Measurements from ENCODE around the gene SELENOV.
A peak's percentile ranks its signal among the peaks of the same experiment; 100 is the strongest.

SELENOV gene

DNA sequence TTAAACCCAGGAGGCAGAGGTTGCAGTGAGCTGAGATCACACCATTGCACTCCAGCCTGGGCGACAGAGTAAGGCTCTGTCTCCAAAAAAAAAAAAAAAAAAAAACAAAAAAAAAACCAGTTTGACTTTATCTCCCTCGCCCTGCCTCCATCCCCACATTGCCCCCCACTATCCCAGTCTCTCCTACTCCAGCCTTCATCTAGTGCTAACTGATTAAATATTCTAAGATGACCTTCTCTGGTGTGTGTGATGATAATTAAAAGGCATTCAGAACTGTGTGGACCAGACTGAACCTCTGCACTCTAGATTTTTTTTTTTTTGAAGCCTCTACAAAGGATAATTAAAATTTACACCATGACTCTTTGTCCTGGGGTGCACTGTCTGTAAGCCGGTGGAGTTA lies 22.2 kb upstream of the SELENOV start:
- DNase-seq (ENCODE audit: low spot score): no peak

DNA sequence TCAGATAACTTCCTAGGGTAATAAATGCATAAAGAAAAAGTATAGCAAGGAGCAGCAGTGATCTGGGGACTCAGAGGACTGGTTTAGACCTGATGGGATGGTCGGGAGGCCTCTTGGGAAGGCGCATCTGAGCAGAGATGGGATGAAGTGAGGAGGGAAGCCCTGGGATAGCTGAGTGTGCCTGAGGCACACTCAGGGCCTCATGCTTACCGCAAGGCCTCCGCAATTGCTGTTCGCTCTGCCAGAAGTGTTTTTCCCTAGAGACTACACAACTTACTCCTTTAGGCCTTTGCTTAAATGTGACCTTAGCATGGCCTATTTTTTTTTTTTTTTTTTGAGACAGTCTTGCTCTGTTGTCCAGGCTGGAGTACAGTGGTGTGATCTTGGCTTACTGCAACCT lies 20.3 kb upstream of the SELENOV start:
- no peak for DNase-seq (ENCODE audit: low spot score)

DNA sequence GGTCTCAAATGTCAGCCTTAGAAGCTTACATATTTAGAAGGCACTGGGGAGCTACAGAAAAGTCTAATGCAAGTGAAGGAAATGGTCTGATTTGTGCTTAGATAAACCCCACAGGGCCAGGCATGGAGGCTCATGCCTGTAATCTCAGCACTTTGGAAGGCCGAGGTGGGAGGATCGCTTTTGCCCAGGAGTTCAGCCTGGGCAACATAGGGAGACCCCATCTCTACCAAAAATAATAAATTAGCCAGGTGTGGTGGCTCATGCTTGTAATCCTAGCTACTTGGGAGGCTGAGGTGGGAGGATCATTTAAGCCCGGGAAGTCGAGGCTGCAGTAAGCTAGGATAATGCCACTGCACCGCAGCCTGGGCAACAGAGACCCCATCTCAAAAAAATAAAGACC lies 18.9 kb upstream of the SELENOV start:
- no peak for DNase-seq (ENCODE audit: low spot score)

GRCh38 chr19:39497701-39497995 lies 17.3 kb upstream of the SELENOV start:
- no peak for DNase-seq (ENCODE audit: low spot score)

GRCh38 chr19:39497996-39498797 lies 16.7 kb upstream of the SELENOV start:
- peak; percentile 81 for DNase-seq (ENCODE audit: low spot score)

DNA sequence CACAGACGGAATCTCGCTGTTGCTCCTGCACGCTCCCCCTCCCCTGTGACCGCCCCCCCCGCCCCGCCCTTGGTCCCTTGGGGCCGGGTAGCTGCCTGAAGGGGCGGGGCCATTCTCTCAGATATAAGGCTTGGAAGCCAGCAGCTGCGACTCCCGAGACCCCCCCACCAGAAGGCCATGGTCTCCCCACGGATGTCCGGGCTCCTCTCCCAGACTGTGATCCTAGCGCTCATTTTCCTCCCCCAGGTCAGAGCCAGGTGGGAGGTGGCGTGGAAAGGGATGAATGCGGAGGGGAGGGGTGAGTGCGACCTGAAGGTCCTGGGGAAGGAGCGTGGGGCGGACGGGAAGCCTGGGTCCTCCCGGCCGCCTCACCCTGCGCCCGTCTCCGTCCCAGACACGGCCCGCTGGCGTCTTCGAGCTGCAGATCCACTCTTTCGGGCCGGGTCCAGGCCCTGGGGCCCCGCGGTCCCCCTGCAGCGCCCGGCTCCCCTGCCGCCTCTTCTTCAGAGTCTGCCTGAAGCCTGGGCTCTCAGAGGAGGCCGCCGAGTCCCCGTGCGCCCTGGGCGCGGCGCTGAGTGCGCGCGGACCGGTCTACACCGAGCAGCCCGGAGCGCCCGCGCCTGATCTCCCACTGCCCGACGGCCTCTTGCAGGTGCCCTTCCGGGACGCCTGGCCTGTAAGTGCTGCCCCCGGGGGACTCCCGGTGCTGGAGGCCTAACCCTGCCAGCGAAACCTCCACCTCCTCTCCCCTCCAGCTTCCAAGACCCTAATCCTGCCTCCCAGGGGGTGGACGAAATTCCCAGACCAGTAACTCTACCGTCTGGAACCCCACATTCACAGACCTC lies 15.9 kb upstream of the SELENOV start, which contains the start of gene DLL3:
Gene DLL3, plus strand, starts transcription at position 150 of the 845 bp plus-strand sequence. Its CDS starts 28 bp downstream, at position 178.
- peak; percentile 45 for DNase-seq (ENCODE audit: low spot score)

DNA sequence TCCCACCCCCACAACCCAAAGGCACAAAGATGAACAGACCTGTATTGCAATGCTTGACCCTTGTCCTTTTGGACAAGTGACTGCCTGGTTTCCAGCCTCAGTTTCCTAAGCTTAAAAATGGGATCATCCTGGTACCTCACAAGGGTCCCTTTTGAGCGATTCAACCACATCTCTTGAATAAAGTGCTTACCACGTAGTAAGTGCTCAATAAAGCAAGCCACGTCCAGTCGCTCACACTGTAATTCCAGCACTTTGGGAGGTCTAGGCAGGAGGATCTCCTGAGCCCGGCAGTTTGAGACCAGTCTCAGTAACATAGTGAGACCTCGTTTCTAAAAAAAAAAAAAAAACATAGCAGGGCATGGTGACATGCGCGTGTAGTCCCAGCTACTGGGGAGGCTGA lies 15.0 kb upstream of the SELENOV start:
- no peak for DNase-seq (ENCODE audit: low spot score)

DNA sequence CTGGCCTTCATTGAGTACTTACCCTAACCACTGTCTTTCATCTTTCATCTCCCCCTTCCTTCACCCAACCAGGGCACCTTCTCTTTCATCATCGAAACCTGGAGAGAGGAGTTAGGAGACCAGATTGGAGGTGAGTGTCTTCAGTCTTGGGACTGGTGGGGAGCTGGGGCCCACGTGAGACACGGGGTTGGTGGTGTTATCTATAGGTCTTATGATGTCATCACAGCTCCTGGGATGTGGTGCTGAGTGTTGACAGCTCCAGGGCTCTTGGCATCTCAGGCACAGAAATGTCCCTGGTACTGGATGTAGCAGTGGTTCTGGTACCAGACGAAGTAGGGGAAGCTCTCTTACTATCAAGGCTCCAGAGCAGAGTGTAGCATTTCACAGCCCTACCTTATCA lies 14.4 kb upstream of the SELENOV start:
- no peak for DNase-seq (ENCODE audit: low spot score)

DNA sequence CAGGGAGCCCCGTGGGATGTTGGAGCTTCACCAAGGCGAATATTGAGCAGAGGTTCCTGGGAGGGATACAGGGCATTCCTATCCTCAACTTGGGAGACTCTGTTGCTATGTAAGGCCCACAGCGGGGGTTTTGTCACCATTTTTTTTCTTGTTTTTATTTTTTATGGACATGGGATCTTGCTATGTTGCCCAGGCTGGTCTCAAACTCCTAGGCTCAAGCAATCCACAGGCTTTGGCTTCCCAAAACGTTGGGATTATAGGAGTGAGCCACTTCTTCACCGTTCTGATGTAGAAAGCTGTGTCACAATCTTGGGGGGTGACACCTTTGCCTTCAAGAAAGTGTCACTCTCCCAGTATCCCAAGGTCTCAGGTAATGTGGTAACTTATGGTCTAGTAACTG lies 13.6 kb upstream of the SELENOV start:
- DNase-seq (ENCODE audit: low spot score): no peak

- peak; percentile 95 for DNase-seq (ENCODE audit: low spot score)
Measured at GRCh38 chr19:39502640-39503417, 12.1 kb upstream of the SELENOV start.

DNA sequence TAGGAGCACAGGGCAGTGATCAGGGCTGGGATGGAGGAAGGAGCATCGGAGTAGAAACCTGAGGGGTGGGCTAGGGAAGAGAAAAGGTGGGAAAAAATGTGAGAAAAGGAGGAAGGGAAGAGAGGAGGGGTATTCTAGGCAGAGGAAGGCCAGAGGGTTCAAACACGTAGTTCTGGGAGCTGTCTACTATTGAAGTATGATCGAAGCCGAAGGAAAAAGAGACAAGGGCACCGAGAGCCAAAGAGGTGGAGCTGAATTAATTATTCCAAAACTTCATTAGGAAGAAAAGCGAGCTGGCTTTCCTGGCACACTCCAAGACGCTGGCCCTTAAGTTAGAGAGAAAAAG lies 8.4 kb upstream of the SELENOV start:
- no peak for DNase-seq (ENCODE audit: low spot score)

DNA sequence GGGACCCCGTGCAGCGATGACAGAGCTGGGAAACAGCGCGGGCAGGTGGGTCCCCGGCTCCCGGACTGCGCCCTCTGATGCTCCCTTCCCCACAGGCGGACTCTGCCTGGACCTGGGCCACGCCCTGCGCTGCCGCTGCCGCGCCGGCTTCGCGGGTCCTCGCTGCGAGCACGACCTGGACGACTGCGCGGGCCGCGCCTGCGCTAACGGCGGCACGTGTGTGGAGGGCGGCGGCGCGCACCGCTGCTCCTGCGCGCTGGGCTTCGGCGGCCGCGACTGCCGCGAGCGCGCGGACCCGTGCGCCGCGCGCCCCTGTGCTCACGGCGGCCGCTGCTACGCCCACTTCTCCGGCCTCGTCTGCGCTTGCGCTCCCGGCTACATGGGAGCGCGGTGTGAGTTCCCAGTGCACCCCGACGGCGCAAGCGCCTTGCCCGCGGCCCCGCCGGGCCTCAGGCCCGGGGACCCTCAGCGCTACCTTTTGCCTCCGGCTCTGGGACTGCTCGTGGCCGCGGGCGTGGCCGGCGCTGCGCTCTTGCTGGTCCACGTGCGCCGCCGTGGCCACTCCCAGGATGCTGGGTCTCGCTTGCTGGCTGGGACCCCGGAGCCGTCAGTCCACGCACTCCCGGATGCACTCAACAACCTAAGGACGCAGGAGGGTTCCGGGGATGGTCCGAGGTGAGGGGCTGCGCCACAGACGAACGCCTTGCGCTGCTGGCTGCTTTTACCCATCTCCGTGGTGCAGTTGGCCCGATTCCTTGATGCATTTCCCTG lies 7.8 kb upstream of the SELENOV start:
- DNase-seq (ENCODE audit: low spot score): peak; percentile 94

- no peak for DNase-seq (ENCODE audit: low spot score)
Measured at GRCh38 chr19:39507715-39508364, 7.1 kb upstream of the SELENOV start.

DNA sequence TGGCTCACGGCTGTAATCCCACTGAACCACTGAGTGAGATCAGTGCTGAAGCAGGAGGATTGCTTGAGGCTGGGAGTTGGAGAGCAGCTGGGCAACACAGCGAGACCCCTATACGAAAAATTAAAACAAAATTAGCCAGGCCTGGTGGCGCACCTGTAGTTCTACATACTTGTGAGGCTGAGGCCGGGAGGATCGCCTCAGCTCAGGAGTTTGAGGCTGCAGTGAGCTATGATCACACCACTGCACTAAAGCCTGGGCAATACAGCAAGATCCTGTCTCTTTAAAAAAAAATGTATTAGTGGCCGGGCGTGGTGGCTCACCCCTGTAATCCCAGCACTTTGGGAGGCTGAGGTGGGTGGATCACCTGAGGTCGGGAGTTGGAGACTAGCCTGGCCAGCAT lies 6.3 kb upstream of the SELENOV start:
- DNase-seq (ENCODE audit: low spot score): no peak

- no peak for DNase-seq (ENCODE audit: low spot score)
Measured at GRCh38 chr19:39509233-39509632, 5.7 kb upstream of the SELENOV start.

DNA sequence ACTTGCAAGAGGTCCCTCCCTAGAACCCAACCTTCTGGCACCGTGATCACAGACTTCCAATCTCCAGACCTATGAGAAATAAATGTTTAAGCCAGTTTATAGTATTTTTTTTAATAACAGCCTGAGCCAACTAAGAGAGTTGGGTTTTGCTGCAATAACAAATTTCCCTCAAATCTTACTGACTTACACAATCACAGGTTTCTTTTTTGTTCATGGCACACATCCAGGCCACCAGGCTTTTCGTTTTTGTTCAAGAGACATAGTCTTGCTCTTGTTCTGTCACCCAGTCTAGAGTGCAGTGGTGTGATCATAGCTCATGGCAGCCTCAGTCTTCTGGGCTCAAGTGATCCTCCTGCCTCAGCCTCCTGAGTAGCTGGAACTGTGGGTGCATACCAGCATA lies 2.0 kb upstream of the SELENOV start:
- no peak for DNase-seq (ENCODE audit: low spot score)

GRCh38 chr19:39515551-39516191 lies 732 bp downstream of the SELENOV start:
- DNase-seq (ENCODE audit: low spot score): peak; percentile 68

DNA sequence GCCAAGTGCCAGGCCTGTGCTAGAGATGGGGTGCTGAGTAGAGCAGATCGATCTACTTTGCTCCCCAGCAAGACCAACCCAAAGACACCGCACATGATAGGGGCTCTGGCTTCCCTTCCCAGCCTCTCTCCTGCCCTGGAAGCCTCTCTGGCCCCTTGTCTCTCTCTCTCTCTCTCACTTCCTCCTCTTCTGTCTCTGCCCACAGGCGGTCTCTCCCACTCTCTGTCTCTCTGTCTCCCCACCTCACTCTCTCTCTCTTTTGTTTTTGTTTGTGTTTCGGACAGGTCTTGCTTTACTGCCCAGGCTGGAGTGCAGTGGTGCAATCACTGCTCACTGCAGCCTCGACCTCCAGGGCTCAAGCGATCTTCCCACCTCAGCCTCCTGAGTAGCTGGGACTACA lies 1.3 kb downstream of the SELENOV start:
- no peak for DNase-seq (ENCODE audit: low spot score)

GRCh38 chr19:39517432-39517831 lies 2.5 kb downstream of the SELENOV start:
- no peak for DNase-seq (ENCODE audit: low spot score)

- DNase-seq (ENCODE audit: low spot score): no peak
Measured at GRCh38 chr19:39518458-39518857, 3.5 kb downstream of the SELENOV start.

DNA sequence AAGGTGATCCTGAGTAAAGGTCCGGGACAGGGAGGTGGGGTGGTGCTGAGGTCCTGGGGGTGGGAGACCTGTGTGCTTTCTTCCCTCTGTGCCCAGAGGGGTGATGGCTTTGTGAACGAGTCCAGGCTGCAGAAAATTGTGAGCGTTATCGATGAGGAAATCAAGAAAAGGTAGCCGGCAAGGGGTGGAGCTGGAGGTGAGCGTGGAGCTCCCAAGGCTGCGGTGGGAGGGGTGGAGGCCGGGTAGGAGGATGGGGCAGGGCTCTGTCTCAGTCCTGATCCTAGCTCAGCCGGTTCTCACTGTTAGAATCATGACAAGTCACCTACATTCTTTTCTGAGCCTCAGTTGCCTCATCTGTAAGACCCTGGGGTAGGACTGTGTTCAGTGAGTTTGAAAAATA lies 4.0 kb downstream of the SELENOV start:
- DNase-seq (ENCODE audit: low spot score): no peak

All from iPS-NIHi11 (cell line).